NCI-H345 (cell line): ENCODE measurements around the gene EMP1.

ENCODE experiments used
- DNase-seq: peaks from one replicate; lab custom pipeline; 2025; lab: John Stamatoyannopoulos, UW

EMP1 gene

DNA sequence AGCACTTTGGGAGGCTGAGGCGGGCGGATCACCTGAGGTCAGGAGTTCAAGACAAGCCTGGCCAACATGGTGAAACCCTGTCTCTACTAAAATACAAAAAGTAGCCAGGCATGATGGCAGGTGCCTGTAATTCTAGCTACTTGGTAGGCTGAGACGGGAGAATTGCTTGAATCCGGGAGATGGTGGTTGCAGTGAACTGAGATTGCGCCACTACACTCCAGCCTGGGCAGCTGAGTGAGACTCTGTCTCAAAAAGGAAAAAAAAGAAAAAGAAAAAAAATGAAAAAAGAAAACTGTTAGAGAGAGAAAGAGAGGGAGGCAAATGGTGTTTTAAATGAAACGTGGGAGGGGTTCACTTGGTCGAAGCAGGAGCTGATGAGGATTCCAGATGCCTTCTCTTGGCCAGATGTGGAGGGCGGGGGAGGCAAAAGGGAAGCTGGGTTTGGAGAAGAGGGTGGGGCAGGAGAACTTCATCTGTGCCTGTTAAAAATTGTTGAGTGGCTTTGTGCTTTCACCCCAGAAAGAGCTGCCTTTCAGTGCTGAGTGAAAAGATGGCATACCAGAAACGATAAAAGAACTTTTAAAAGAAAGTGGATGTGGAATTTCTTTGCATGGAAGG lies 1.1 kb downstream of the EMP1 start:
- DNase-seq = no peak

DNA sequence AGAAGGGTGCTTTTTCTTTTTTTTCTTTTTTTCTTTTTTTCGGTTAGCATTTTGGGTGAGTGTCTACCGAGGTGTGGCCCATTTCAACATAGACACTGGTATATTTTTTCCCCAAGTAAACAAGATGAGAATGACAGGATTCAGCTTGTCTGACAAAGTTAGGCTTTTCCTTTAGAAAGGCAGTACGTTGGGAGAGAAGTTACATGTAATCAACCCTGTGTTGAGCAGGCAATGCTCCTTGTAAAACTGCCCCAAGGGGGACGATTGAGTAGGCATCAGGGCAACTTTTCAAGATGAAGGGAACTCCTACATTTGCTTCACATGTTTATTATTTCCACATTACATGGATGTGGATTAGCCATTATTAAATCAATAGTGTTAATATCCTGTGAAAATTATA lies 1.7 kb downstream of the EMP1 start:
- no peak for DNase-seq

- no peak for DNase-seq
These were observed 2.4 kb downstream of the EMP1 start for GRCh38 chr12:13198876-13199275.

DNA sequence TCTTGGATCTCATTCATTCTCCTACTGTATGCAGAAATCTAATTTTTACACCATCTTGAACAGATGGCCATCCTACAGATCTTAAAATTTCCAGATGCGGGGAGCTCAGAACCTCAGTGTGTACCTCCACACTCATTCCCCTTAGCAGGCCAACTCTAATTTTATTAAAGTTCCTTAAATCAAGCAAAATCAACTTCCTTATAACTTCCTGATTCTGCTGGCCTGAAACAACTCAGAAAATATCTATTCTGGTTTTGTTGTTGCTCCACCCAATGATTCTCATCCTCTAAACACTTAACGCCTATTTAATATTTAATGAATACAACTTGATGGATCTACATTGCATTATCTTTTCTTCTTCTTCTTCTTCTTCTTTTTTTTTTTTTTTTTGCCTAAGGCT lies 3.1 kb downstream of the EMP1 start:
- DNase-seq = no peak

DNA sequence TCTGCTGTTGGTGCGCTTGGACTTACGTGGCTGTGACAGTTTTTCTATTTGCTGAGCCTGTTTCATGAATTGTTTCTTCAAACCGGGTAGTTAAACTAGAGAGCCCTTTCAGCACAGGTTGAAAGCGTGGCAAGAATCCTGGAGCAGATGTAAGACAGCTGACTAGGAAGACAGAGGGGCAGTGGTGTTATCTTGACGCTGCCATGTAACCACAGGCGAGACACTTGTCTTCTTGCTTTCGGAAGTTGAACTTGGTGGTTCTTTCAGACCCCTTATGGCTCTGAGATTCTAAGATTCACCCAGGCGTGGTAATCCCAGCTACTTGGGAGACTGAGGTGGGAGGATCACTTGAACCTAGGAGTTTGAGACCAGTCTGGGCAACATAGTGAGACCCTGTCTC lies 4.3 kb downstream of the EMP1 start:
- no peak for DNase-seq

GRCh38 chr12:13203034-13203922 lies 6.8 kb downstream of the EMP1 start:
- no peak for DNase-seq

GRCh38 chr12:13204428-13204827 lies 7.9 kb downstream of the EMP1 start:
- DNase-seq = no peak

DNA sequence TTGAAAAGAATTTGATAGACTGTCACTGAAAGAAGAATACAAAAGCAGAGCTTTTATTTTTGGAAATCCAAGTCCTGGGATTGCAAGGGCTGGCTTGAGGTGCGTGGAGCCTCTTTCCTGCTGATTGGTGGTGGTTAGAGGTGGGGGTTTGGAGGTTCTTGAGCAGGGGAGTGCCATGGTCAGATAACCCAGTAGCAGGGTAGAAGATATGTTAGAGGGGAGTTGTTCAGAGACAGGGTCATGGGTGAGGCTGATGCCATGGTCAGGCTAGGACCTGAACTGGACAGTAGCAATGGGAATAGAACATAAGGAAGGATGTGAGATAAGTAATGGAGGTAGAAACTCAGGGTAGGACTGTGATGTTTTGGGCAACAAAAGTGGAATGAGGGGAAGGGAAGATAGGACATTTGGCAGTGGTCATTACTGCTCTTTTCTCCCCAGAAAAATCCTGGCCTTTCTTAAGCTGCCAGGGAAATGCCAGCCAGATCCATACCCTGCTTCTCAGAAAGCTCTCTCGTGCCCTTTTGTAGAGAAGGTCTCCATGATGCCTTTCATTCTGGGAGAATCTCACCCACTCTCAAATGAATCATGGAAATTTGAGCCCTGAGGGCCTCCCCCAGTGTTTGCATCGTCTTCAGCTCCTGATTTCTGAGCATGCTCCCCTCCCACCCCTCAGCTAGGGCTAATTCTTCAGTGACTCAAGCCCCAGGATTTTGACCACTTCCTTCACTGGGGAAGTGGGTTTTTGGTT lies 9.5 kb downstream of the EMP1 start:
- no peak for DNase-seq

GRCh38 chr12:13206560-13206897 lies 10.0 kb downstream of the EMP1 start:
- no peak for DNase-seq

- DNase-seq = peak; percentile 2
These were observed 12.3 kb downstream of the EMP1 start for GRCh38 chr12:13208533-13209435.

DNA sequence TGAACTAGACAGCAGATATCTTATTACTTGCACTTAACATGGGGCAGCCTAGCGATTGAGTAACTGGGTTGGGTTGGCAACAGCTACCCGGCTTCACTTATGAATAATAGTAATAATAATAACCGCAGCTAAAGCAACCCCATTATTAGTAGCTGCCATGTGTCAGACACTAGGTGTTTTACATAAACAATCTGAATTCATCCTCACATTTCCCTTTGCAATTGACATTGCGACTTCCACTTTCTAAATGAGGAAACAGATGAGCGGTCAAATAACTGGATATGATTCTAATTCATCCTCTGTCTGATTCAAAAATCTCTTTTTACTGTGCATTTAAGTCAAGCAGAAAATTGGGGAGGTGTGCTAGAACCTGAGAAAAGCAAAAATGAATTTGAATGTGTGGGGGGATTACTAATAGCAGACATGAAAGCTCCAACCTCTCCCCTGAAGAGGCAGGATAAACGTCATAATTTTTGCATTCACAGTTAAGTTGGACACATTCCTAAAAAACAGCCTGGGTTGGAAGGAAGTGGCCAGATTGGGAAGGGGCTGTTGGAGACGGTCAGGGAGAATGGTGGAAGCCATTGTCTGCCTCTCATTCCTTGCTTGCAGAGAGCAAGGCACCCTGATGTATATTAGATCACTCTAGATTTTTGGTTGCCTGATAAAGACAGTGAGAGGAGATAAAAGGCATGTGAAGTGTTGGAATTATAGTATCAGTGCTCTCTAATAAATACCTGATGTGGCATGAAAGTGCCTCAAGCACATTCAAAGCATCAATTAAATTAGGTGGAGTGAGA lies 13.1 kb downstream of the EMP1 start:
- DNase-seq = no peak

DNA sequence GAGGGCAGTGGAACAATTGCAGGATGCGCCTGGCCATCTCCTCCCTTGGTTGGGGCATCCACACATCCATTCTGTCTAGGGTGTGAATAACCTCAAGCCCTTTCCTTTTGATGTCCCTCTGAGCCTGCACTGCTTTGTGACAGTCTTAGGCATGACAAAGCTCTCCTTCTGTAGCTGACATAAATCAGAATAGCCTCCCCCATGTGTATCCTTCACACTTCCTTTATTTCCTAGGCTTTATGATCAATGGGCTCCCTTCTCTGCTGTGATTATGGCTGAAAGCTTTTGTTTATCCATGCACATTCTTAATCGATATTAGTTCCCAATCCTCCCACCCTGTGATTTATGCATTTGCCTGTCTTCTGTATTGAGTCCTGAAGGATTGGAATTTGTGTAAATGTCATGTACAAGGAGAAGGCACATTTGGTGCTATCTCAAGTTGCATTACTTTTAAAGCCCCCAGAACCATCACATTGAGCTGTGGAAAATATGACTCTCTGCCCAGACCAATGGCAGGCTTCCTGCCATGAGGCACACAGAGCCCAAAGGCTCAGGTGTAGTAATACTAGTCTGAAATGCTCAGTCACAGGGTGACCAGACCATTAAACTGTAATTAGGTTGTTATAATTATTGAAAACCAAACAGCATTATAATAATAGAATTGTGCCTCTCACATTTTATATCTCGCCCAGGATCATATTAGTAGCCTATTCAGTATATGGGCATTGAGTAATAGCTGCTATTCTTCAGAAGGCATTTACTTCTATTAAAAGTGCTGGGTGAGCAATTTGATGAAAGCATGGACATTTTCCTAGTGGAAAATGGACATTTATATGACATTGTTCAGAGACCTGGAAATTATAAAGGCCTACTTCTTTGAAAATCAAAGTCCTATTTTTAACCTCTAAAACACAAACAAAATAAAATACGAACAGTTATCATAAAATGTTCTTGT lies 14.0 kb downstream of the EMP1 start:
- DNase-seq = no peak

DNA sequence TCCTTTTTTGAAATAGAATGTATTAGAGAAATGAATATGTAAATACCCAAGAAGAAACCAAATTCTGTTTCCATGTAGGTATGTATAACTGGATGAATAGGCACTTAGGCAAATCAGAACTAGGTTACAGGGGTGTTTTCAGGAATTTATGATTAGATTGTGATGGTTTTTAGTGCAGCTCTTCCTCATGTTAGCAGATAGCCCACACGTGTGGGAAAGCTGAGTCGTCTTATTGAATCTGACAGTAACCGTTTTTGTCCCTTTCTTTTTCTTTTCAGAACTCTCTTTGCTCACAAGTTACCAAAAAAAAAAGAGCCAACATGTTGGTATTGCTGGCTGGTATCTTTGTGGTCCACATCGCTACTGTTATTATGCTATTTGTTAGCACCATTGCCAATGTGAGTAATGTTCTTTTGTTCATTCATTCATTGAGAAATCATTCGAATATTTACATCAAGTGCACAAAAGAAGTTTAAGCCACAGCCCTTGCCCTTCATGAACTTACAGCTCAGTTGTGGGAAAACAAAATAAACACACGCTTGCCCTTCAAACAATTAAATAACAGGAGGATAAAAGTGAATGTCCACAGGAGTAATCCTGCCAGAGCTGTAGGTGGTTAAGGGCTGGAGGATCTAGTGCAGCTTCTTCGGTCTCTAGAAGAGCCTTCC lies 14.8 kb downstream of the EMP1 start:
- DNase-seq = no peak

DNA sequence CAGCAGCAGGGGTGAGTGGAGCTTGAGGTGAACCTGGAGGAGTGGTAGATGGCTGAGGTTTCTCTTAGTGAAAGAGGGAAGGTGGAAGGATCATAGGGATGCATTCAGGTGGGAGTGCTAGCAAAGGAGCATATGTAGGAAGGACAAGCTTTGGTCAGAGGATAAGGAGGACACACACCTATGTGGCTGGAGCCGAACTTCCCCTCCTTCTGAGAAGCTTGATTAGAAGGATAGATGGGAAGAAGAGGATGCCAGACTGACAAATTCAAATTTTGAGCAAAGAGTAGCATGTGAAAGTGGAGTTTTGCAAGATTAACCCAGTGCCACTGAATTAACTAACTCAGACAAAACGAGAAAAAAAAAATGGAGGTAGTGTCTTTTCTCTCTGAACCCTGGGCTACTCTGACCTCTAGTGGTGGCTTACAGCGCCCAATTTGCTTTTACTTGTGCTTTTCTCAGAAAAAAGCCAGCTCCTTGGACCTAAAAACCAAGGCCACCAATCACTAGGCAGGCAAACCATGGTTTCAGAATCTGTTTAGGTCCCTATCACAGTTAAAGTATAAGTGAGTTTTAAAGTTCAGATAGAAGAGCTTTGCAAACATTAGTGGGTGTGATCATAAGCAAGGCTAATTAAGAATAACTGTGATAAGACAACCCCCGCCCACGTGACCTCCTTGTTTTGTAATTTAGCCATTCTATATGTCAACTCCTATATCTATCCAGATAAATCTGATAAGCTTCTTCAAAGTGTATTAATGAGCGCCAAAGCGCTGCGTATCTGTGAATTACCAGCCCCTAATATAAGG lies 15.5 kb downstream of the EMP1 start:
- peak; percentile 54 for DNase-seq

GRCh38 chr12:13215056-13215455 lies 18.5 kb downstream of the EMP1 start:
- no peak for DNase-seq

DNA sequence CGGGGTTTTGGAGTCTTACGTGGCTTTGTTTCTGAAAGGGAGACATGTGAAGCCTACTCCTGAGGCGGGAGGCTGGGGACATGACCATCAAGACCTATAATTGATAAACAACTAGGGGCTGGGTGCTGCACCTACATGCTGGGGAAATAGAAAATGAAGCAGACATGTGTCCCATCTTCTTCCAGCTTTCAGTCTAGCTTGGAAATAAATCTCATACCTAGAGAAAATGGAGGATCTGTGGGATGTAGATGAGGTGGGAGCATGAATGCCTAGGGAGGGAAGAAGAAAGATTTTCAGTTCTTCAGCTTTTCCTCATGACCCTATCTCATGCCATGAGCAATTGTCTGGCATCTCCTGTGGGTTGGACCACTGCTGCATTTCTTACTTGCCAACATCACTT lies 22.1 kb downstream of the EMP1 start:
- no peak for DNase-seq

- no peak for DNase-seq
These were observed 22.8 kb downstream of the EMP1 start for GRCh38 chr12:13219320-13219719.

GRCh38 chr12:13220838-13221237 lies 24.3 kb downstream of the EMP1 start:
- DNase-seq = no peak

GRCh38 chr12:13222076-13222475 lies 25.6 kb downstream of the EMP1 start:
- peak; percentile 4 for DNase-seq
